HG02840 (cell line): Measurements from ENCODE around the gene AAGAB.
"Not testable (repeated sequence)": the region's sequence is repeated elsewhere in the genome, so short reads cannot be mapped to it uniquely, and the experiment has no call there.

Experiments used
- ATAC-seq: cut with Tn5 transposase; IDR thresholded peaks from one replicate; pipeline ENCODE4 v1.9.1; 2021; ENCODE audit warnings: mild to moderate bottlenecking, moderate library complexity, moderate number of reproducible peaks; ENCODE audit not compliant: unreplicated experiment, low FRiP score

The AAGAB gene

GRCh38 chr15:67254238-67255175 lies at the start of gene AAGAB, which contains the start of gene IQCH:
Gene AAGAB, minus strand, starts transcription at chr15:67254661. Its CDS starts 30 bp downstream, at chr15:67254631.
Gene IQCH, plus strand, starts transcription at chr15:67254786. Its CDS starts 111 bp downstream, at chr15:67254897.
- ATAC-seq: peak; percentile 95

DNA sequence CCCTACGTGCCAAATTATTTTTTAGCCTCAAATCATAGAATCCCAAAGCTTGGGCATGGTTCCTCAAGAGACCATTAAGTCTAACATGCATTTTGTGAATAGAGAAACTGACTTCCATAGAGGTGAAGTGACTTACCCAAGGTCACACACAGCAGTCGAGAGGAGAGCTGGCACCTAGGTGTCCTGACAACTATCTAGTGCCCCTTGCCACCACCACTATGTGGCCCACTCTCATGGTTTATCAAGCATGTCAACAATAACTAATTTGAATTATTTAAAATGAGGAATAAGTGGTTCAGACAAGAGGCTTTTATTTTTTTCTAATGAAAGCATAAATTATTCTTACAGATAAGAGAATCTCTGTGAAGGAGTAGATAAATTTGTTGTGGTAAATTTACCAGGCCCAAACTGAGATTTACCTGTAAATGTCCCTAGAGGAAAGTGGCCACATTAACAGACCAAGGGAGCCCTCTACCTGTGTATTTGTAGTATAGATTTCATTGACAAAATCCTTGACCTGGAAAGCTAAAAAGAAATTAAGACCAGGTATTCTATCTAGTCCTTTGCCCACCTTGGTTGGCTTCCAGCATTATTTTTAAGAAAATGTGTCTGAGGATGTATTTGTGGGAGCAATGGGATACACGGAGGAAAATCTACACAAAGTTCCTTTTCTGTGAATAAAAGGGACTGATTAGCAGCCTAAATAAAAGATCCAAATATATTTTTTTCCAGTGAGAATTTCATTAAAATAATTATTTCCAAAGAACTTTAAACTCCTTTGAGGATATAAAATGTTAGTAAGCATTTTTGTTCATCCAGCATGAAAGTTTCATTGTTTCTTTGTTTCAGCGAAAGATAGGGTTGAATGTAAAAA lies 49.3 kb upstream of the AAGAB start:
- ATAC-seq: no peak

- ATAC-seq: no peak
These were observed 46.0 kb upstream of the AAGAB start for GRCh38 chr15:67300266-67301025.

DNA sequence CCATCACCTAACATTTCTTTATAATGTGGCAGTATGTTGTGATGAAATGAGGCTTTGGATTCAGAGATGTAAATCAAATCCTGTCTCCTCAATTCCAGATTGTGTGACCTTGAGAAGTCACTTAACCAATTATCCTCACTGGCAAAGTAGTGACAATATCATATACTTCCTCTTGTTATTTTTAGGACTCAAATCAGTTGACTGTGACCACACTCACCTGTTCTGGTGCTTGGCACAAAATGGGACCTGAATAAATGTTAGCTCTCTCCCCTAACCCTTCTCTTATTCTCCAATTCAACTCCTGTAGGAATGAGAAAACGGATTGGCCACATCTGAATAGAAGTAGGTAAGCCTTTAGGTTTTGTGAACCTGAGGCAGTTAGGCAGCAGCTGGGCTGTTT lies 42.2 kb upstream of the AAGAB start:
- no peak for ATAC-seq

DNA sequence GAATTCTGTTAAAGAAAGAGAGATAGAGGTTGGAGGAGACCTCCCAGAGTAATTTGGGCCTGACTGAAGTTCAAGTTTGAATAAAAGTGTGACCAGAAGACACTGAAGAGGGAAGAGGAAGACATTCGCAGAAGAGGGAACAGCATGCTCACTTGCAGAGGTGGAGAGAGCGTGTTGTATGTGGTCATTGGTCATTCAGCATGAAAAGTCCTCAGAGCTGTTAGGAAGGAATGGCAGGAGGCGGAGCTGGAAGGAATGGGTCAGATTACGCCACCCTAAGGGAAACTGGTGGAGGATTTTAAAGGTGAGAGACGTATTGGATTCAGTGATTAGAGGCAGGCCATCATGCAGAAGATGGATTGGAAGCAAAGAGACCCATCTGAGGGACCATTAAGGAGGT lies 41.7 kb upstream of the AAGAB start:
- no peak for ATAC-seq

GRCh38 chr15:67290319-67290718 lies 35.9 kb upstream of the AAGAB start:
- no peak for ATAC-seq

- not testable (repeated sequence) for ATAC-seq
These were observed 31.9 kb upstream of the AAGAB start for GRCh38 chr15:67286400-67286799.

DNA sequence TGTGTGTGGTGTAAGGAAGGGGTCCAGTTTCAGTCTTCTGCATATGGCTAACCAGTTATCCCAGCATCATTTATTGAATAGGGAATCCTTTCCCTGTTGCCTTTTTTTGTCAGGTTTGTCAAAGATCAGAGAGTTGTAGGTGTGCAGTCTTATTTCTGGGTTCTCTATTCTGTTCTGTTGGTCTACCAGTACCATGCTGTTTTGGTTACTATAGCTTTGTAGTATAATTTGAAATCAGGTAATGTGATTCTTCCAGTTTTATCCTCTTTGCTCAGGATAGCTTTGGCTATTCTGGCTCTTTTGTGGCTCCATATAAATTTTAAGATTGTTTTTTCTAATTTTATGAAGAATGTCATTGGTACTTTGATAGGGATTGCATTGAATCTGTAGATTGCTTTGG lies 31.2 kb upstream of the AAGAB start:
- not testable (repeated sequence) for ATAC-seq

GRCh38 chr15:67281714-67282113 lies 27.3 kb upstream of the AAGAB start:
- ATAC-seq: no peak

DNA sequence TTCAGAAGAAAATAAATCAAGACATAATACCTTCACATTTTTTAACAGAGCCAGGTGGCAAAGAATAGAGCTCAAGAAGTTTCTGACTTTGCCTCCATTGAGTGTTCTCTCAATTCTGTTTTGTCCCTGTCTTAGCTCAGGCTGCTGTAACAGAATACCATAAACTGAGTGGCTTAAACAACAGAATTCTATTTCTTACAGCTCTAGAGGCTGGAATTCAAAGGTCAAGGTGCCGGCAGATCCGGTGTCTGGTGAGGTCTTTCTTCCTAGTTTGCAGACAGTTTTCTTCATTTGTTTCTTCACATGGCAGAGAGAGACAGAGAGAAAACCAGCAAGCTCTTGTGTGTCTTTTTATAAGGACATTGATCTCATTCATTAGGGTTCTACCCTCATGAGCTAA lies 25.8 kb upstream of the AAGAB start:
- ATAC-seq: no peak

GRCh38 chr15:67276666-67277065 lies 22.2 kb upstream of the AAGAB start:
- ATAC-seq: no peak

GRCh38 chr15:67274236-67274635 lies 19.8 kb upstream of the AAGAB start:
- ATAC-seq: no peak

- ATAC-seq: no peak
These were observed 13.8 kb upstream of the AAGAB start for GRCh38 chr15:67267951-67268941.

- no peak for ATAC-seq
These were observed 13.0 kb upstream of the AAGAB start for GRCh38 chr15:67267440-67267839.

DNA sequence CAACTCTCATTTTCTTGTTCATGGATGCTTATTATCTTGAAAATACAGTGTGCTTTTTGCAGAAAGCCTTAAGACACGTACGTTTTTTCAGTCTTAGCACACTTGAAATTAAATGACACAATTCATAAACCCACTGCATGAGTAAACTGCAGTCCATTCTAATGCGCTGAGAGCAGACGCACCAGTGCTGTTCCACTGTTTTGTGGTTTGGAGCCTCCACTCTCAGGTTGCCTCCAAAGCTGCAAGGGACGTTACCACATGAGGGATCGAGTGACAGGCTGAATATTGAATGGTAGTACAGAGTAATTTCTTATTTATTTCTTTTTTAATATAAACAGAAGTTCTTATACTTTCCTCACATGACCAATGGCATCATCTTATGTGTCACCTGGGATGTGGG lies 12.4 kb upstream of the AAGAB start:
- ATAC-seq: no peak

- ATAC-seq: no peak
These were observed 5.3 kb upstream of the AAGAB start for GRCh38 chr15:67259806-67260205.

DNA sequence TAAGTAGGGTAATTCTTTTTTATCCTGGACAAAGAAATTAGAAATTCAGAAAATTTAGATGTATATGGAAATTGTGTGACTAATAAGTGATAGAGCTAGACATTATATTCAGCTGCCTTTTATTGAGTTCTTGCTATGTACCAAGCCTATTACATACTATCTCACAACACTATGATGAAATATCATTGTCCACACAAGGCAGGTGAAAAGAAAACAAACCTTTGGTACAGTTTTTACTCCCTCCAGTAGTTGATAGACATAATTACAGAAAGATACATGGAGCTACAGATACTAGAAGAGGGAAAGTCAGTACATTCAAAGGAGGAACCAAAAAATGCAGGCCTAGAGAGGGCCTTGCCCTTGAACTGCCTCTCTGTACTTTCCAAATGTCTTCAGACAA lies 4.9 kb upstream of the AAGAB start:
- ATAC-seq: no peak

- not testable (repeated sequence) for ATAC-seq
These were observed 4.0 kb upstream of the AAGAB start for GRCh38 chr15:67258412-67258811.

DNA sequence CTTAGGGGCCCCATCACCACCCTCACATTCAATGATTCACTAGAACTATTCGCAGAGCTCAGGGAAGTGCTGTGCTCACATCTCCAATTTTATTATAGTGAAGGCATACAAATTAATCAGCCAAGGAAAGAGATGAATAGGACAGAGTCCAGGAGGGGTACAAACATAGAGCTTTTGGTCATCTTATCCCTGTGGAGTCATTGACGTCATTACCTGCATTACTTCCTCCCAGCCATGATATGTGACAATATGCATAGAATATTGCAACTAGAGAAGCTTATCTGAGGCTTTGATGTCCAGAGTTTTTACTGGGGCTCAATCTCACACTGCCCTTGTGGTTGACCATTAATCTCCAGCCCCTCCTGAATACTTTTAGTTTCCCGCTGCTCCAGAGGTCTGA lies 1.6 kb upstream of the AAGAB start:
- no peak for ATAC-seq
